Fibroblast of peridontal ligament (primary cell): Measurements from ENCODE around the gene ANO5.

ENCODE experiments used
- DNase-seq: peaks from one replicate; pipeline ENCODE4 v3.0.0-alpha.2; 2010; ENCODE audit errors: extremely low read depth

Gene ANO5

GRCh38 chr11:22331771-22332170 is 138.9 kb downstream of the ANO5 start:
- DNase-seq: no peak
